ENCODE measurements around the gene MKNK1.

The MKNK1 gene

GRCh38 chr1:46606255-46606965 lies 2.3 kb upstream of the MKNK1 start:
- Mint-ChIP-seq H3K36me3 (ENCODE audit: low read depth) (no peaks in the 10 kb centered on the region), H3K4me3 (no peak overlapping the region), H3K27me3 (ENCODE audit: low read depth, poor library complexity) (peaks cover 17% of the 10 kb centered on the region), H3K27ac (no peak overlapping the region), H3K9me3 (no peaks in the 10 kb centered on the region), H3K4me1 (peaks cover 34% of the 10 kb centered on the region)
- no peak for DNase-seq
- no peak for TF ChIP-seq CTCF (IDR thresholded peaks at IDR 0.05)

GRCh38 chr1:46605232-46605631 lies 1.2 kb upstream of the MKNK1 start:
- DNase-seq = no peak
- Mint-ChIP-seq H3K9me3 (no peaks in the 10 kb centered on the region), H3K27me3 (ENCODE audit: low read depth, poor library complexity) (peaks cover 20% of the 10 kb centered on the region)

GRCh38 chr1:46603481-46603857 lies 599 bp downstream of the MKNK1 start:
- H3K4me1 Mint-ChIP-seq = peaks cover 44% of the 10 kb centered on the region
- no peak overlapping the region for H3K27ac Mint-ChIP-seq
- DNase-seq = no peak
- H3K9me3 Mint-ChIP-seq = no peaks in the 10 kb centered on the region
- H3K4me3 Mint-ChIP-seq = peak overlapping the region; percentile 91
- TF ChIP-seq CTCF (IDR thresholded peaks at IDR 0.05) = no peak
- no peaks in the 10 kb centered on the region for H3K36me3 Mint-ChIP-seq (ENCODE audit: low read depth)
- peaks cover 18% of the 10 kb centered on the region for H3K27me3 Mint-ChIP-seq (ENCODE audit: low read depth, poor library complexity)

More at GRCh38 chr1:46605232-46605631, 1.2 kb upstream of the MKNK1 start:
- no peaks in the 10 kb centered on the region for H3K36me3 Mint-ChIP-seq (ENCODE audit: low read depth)
- H3K4me3 Mint-ChIP-seq = peak overlapping the region; percentile 91
- peaks cover 42% of the 10 kb centered on the region for H3K4me1 Mint-ChIP-seq
- no peak for TF ChIP-seq CTCF (IDR thresholded peaks at IDR 0.05)
- H3K27ac Mint-ChIP-seq = no peak overlapping the region

- Mint-ChIP-seq H3K27me3 (ENCODE audit: low read depth, poor library complexity) (peaks cover 10% of the 10 kb centered on the region), H3K36me3 (ENCODE audit: low read depth) (no peaks in the 10 kb centered on the region), H3K9me3 (no peaks in the 10 kb centered on the region), H3K4me3 (peak overlapping the region; percentile 66), H3K27ac (no peak overlapping the region), H3K4me1 (peaks cover 41% of the 10 kb centered on the region)
- DNase-seq = no peak
- TF ChIP-seq CTCF (IDR thresholded peaks at IDR 0.05) = no peak
Measured at GRCh38 chr1:46601257-46602007, 2.6 kb downstream of the MKNK1 start.

- Mint-ChIP-seq H3K4me3 (no peak overlapping the region), H3K9me3 (no peaks in the 10 kb centered on the region), H3K36me3 (ENCODE audit: low read depth) (no peaks in the 10 kb centered on the region), H3K27ac (no peak overlapping the region), H3K4me1 (peaks cover 32% of the 10 kb centered on the region), H3K27me3 (ENCODE audit: low read depth, poor library complexity) (peaks cover 7% of the 10 kb centered on the region)
- no peak for DNase-seq
- no peak for TF ChIP-seq CTCF (IDR thresholded peaks at IDR 0.05)
Measured at GRCh38 chr1:46599059-46599970, 4.8 kb downstream of the MKNK1 start.
